Inferior parietal cortex (tissue), 1 donor: ENCODE results near the gene ELF4.

Experiments
- DNase-seq: peaks from one replicate; pipeline ENCODE4 v3.0.0-alpha.2; 2016; ENCODE audit errors: extremely low spot score

Gene ELF4

GRCh38 chrX:130083656-130084382 lies 26.5 kb downstream of the ELF4 start:
- no peak for DNase-seq

DNA sequence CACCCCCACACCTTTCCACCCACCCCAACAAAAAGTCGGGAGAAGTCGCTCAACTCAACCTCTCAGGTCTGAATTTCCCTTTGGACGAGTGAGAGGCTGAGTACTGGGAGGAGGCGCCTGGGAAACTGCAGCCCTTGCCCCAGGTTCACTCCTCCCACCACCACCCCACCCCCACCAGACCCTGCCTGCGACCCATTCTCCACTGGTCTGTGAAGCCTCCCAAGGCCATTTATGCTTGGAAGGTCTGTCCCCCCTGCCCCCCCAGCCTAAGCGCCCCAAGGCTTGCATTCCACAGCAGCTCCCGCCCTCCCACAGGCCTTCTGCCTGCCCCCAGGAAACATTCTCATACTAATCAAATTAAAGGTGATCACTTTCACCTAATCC lies 27.2 kb downstream of the ELF4 start:
- DNase-seq = no peak

DNA sequence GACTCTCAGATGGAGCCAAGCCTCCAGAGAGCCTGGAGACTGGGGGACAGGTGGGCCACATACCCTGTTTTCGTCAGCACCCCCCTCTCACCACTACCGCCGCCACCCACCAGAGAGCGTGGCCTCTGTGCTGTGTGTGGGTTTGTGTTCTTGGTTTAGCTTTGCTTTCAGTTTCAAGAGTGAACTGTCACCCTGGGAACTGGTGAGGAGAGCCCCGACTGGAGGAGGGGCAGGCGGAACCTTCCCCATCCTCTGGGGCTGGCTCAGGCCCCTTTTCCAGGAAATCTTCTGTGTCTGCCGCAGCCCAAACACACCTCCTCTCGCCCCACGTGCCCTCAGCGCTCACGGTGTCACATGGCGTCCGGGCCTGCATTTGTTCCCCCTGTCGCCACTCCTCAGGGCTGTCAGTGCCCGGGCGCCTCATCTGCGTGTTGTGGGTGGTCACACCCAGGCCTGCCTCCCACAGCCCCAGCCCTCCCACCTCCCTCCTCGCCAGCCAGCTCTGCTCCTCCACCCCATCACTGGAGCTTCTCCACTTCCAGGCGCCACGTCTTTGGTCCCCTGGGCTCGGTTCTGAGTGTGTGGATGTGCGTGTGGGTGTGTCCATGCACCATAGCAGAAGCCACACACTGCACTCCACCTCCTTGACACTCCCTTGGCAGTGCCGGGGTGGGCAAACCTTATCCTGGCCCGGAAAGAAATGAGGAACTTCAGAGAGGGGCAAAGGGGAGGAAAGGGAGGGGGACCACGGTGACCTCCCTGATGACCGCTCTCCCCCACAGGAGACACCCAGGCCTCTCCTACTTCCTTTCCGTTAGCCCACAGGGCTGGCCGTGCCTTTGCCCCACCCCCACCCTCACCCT lies 27.8 kb downstream of the ELF4 start:
- DNase-seq = no peak

DNA sequence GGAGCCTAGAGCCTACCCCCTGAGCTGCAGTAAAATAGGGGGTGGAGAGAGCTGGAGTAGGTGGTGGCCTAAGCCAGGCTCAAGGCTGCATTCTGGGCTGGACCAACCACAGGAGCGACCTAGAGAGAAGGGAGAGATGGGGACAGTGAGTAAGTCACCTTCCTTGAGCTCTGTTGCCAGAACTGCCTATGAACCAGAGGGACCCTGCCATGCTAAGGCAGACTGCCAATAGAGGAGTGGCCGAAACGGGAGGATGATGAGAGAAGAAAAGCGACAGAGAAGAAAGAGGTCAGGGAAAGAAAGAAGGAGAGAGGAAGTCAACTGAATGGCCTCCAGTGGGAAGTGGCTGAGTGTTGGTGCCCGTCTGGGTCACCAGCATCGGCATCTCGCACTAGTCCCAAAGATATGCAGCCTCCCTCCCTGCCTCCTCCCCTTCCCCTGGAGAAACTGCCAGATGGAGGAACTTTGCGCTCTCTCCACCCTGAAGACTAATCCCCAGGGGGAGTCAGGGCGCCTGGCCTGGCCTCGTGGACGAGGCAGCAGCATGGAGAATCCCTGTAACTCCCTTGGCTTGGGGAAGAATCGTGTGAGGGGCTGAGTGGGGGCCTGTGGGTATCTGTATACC lies 28.8 kb downstream of the ELF4 start:
- no peak for DNase-seq

DNA sequence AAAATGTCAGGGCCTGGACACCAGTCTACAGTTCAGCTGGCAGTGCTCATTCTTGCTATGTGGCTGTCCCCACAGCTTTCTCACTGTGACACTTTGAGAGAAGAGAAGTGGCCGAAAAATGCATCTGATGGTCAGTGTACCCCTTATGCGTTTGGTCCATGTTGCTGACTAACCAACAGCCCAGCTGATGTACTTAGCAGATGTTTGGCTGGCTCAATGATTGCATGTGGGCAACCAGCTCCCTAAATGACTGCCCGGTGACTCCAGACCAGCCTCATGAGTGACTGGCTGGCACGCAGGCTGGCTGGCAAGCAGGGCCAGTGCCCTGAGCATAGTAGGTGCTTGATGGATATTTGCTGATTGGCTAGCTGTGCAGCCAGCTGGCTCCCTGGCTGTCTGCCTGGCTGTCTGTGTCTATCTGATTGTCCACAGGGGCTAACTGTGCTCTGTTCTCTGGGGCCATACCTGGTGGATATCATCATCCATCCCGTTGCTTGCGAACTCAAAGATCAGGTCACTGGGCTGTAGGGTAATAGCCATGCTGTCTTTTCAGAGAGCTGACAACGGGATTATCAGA lies 29.4 kb downstream of the ELF4 start:
- no peak for DNase-seq

DNA sequence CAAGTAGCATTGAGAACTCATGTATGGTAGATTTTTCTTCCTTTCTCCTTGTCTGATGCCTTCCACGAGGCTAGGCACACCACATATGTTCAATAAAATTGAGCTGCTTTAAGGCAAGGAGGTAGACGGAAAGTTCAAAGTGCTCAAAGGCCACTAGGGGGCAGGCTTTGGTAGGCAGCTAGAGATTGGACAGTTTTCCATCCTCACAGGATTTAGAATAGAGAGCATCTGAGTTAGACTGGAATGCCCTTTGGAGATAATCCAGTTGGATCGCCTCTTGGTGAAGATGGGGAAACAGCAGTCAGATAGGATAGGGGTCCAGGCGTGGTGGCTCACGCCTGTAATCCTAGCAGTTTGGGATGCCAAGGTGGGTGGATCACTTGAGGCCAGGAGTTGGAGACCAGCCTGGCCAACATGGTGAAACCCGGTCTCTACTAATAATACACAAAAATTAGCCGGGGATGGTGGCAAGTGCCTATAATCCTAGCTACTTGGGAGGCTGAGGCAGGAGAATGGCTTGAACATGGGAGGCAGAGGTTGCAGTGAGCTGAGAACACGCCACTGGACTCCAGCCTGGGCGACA lies 30.4 kb downstream of the ELF4 start:
- peak; percentile 81 for DNase-seq

DNA sequence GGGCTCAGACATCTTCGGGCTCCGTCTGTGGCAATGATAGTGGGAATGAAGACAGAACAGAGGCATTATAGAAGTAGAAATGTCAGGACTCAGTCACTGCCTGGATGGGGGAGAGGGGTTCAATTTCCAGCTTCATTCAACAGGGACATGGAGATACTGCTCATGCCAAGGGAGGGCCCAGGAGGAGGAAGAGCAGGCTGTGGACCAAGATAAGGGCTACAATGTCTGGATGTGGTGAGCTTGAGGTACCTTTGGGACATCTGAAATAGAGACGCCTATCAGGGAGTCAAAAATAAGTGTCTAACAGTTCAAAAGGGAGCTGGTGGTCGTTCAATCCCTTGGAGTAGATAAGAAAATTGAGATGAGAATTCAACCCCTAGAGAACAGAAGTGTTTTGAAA lies 34.5 kb downstream of the ELF4 start:
- DNase-seq = no peak

- DNase-seq = no peak
Measured at GRCh38 chrX:130072345-130072740, 38.0 kb downstream of the ELF4 start.

GRCh38 chrX:130071611-130072344 lies 38.5 kb downstream of the ELF4 start:
- DNase-seq = no peak

- no peak for DNase-seq
Measured at GRCh38 chrX:130066975-130067615, 43.2 kb downstream of the ELF4 start.

- peak; percentile 73 for DNase-seq
Measured at GRCh38 chrX:130060122-130061069, 49.9 kb downstream of the ELF4 start.

- no peak for DNase-seq
Measured at GRCh38 chrX:130058652-130059051, 51.6 kb downstream of the ELF4 start.

DNA sequence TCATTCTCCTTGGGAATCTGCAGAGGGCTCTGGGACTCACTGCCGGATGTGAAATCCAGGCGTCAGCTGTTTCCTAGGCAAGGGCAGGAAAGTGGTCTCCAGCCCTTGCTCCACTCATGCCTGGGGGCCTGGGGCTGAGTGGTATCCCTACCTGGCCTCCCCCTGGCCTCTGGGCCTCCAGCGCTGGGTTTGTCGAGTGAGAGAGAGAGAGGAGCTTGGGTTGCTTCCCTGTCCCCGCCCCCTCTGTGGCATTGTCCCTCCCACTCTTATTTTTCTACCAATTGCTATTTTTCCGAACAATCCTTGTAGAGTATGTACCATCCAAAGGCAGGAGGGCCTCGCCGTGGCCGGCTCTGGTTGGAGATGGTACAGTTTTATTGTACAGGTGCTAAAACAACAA lies 53.1 kb downstream of the ELF4 start:
- no peak for DNase-seq

DNA sequence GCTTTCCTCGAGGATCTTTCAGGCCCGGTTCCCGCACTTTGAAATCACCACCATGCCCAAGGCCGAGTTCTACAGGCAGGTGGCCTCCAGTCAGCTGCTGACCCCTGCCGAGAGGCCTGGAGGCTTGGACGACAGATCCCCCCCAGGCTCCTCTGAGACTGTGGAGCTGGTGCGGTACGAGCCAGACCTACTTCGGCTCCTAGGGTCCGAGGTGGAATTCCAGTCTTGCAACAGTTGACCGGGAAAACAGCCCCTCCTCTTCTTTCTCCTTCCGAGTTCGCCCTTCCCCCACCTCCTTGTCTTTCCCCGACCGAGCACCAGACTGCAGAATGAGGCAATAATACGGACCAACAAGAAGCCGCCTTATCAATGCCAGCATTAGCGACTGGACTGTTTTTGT lies 54.4 kb downstream of the ELF4 start:
- DNase-seq = no peak

DNA sequence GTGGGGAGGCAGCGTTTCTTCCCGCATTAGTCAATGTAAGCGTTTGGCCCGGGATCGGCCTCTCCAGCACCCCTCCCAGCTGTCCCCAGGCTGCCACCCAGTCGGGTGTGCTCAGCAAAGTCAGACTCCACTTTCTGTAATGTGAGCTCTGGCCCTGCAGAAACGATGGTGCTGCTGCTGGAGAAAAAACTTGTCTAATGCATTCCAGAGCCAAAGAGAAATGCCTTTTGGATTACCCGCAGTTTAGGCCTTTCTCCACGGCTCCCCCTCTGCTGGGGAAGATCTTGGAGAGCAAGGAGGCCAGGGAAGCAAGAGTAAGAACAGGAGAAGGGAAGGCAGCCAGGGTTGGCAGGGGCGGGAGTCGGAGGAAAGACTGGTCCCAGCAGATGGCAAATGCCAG lies 55.2 kb downstream of the ELF4 start:
- no peak for DNase-seq

DNA sequence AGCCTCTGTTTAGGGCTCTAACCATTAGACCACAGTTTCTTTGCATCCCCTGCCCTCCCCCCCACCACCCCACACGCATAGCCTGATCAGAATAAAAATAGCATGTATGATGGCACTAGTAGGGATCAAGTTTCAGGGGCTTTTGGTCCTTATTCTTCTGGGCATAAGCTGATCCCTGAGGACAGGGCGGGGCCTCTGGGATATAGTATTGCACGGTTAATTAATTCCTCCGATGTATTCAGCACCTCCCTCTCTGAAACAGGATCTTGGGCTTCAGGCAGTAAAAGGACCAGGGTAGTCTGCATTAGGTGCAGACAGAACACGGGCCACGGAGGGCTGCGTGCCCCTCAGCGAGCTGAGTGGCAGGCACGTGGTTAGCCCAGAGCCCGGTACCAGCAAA lies 57.1 kb downstream of the ELF4 start:
- no peak for DNase-seq

- no peak for DNase-seq
Measured at GRCh38 chrX:130051176-130051845, 59.0 kb downstream of the ELF4 start.

DNA sequence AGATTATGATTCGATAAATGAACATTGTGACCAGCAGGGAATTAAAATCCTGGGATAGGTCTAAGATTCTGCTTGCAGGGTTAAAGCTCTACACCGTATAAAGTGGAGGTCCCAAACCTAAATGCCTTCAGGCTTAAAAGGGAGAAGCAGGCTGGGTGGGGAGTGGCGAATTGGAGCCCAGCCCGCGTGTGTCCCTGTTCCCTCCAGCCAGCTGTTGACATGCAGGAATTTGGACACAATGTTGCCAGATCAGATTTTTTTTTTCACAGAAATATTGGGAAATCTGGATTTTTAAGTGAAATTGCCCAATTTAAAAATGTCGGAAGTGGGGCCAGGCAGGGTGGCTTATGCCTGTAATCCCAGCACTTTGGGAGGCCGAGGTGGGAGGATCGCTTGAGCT lies 60.5 kb downstream of the ELF4 start:
- no peak for DNase-seq

- no peak for DNase-seq
Measured at GRCh38 chrX:130048686-130049222, 61.5 kb downstream of the ELF4 start.
